Cardiac muscle cell (in vitro differentiated cells and primary cell): ENCODE data around the gene RAB34. TPM values are rescaled to one million over a fixed set of nuclear protein-coding genes. Genes with fewer than 3 reads are reported as not detected.

Experiments
- DNase-seq, 2 donors: peaks; one replicate each; pipeline versions ENCODE4 v3.0.0 to v3.0.0-alpha.2; 2010 to 2017; ENCODE audit warnings: low read depth in 1 of 2, low spot score in 1 of 2
- H3K27ac ChIP-seq: fragments of 200-600 bp; sonication (generic); 2 replicates; pipeline ENCODE4 v1.5.1; 2016
- H3K27me3 ChIP-seq: fragments of 200-600 bp; sonication (generic); 2 replicates; pipeline ENCODE4 v1.6.0; 2016; ENCODE audit warnings: control low read depth
- H3K36me3 ChIP-seq: fragments of 200-600 bp; sonication (generic); 2 replicates; pipeline ENCODE4 v1.5.1; 2016; ENCODE audit warnings: control low read depth
- H3K4me1 ChIP-seq: fragments of 200-600 bp; sonication (generic); 2 replicates; pipeline ENCODE4 v1.8.1; 2017; ENCODE audit warnings: low read depth, mild to moderate bottlenecking, mixed run types
- H3K4me3 ChIP-seq: fragments of 200-600 bp; sonication (generic); 2 replicates; pipeline ENCODE4 v1.5.1; 2016; ENCODE audit warnings: mild to moderate bottlenecking
- H3K9me3 ChIP-seq: fragments of 200-600 bp; sonication (generic); 2 replicates; pipeline ENCODE4 v1.5.1; 2017; ENCODE audit warnings: low read depth, mild to moderate bottlenecking, control low read depth
- CTCF ChIP-seq: IDR thresholded peaks from 2 replicates; pipeline ENCODE4 v1.5.1; 2012; ENCODE audit warnings: low read depth, mild to moderate bottlenecking, low read length
- polyA plus RNA-seq: library from polyadenylated mRNA; unstranded; fragments of >200 nt; fragmentation: Nextera tagmentation; extraction: Ambion mirVana; gene quantifications from 2 replicates; pipeline ENCODE4 v1.2.1, GENCODE V29; 2016
- total RNA-seq: library from RNA; depleted of rRNA; stranded (reverse); fragments of >200 nt; gene quantifications from 2 replicates; pipeline ENCODE4 v1.2.3, GENCODE V29; 2016

The RAB34 gene
- total and polyA plus RNA-seq, 2 experiments from 2014 or later = 186 to 276 TPM

- no peak for TF ChIP-seq CTCF
- peak; percentile 61 to 67 for DNase-seq
- Histone ChIP-seq H3K4me3 (peak overlapping the region; percentile 50), H3K4me1 (peaks cover 21% of the 10 kb centered on the region), H3K27ac (peak overlapping the region; percentile 90), H3K27me3 (no peaks in the 10 kb centered on the region), H3K9me3 (no peaks in the 10 kb centered on the region), H3K36me3 (peaks cover 28% of the 10 kb centered on the region)
Observed at GRCh38 chr17:28718333-28719020, 809 bp upstream of the RAB34 start.

- TF ChIP-seq CTCF = no peak
- no peaks in the 10 kb centered on the region for H3K27me3 ChIP-seq
- no peaks in the 10 kb centered on the region for H3K9me3 ChIP-seq
- peak overlapping the region; percentile 50 for H3K4me3 ChIP-seq
- DNase-seq = peak; percentile 51 to 54
- peak overlapping the region; percentile 90 for H3K27ac ChIP-seq
- H3K4me1 ChIP-seq = peaks cover 24% of the 10 kb centered on the region
- peaks cover 24% of the 10 kb centered on the region for H3K36me3 ChIP-seq
Observed at GRCh38 chr17:28716740-28717577, 709 bp downstream of the RAB34 start.

GRCh38 chr17:28715217-28715616, 2.5 kb downstream of the RAB34 start:
- Histone ChIP-seq H3K27me3 (no peaks in the 10 kb centered on the region), H3K9me3 (no peaks in the 10 kb centered on the region), H3K36me3 (peaks cover 13% of the 10 kb centered on the region), H3K27ac (no peak overlapping the region), H3K4me3 (no peak overlapping the region), H3K4me1 (peaks cover 20% of the 10 kb centered on the region)
- no peak for DNase-seq
- TF ChIP-seq CTCF = no peak

GRCh38 chr17:28714281-28714680, 3.4 kb downstream of the RAB34 start:
- Histone ChIP-seq H3K4me3 (no peak overlapping the region), H3K4me1 (peaks cover 25% of the 10 kb centered on the region), H3K36me3 (peaks cover 13% of the 10 kb centered on the region), H3K9me3 (no peaks in the 10 kb centered on the region), H3K27me3 (no peaks in the 10 kb centered on the region), H3K27ac (no peak overlapping the region)
- no peak for TF ChIP-seq CTCF
- DNase-seq = no peak

- no peak for DNase-seq
- no peak overlapping the region for H3K4me3 ChIP-seq
Observed at GRCh38 chr17:28712705-28713415, 4.8 kb downstream of the RAB34 start.

More at GRCh38 chr17:28712705-28713415, 4.8 kb downstream of the RAB34 start:
- Histone ChIP-seq H3K27me3 (no peaks in the 10 kb centered on the region), H3K36me3 (peaks cover 13% of the 10 kb centered on the region), H3K4me1 (peaks cover 16% of the 10 kb centered on the region), H3K27ac (no peak overlapping the region), H3K9me3 (no peaks in the 10 kb centered on the region)
- no peak for TF ChIP-seq CTCF
